H9 (cell line): ENCODE results near the gene CDYL. TPM values are rescaled to one million over a fixed set of nuclear protein-coding genes. Genes with fewer than 3 reads are reported as not detected.

Experiments used
- DNase-seq: peaks from one replicate; pipeline ENCODE4 v3.0.0-alpha.2; 2017
- H2AFZ ChIP-seq: one replicate; pipeline ENCODE4 v1.6.1; 2013; ENCODE audit warnings: mild to moderate bottlenecking, low read length, control low read depth, moderate library complexity
- H2AK5ac ChIP-seq: 2 replicates; pipeline ENCODE4 v1.6.1; 2013; ENCODE audit warnings: low read length, control low read depth, mixed read lengths; ENCODE audit not compliant: insufficient read length
- H2BK120ac ChIP-seq: one replicate; pipeline ENCODE4 v1.6.1; 2013; ENCODE audit warnings: low read depth, mild to moderate bottlenecking, low read length, control low read depth, inconsistent platforms; ENCODE audit not compliant: poor library complexity, severe bottlenecking
- H2BK12ac ChIP-seq: 2 replicates; pipeline ENCODE4 v1.6.1; 2013; ENCODE audit warnings: low read length, control low read depth, mixed read lengths, low read depth; ENCODE audit not compliant: insufficient read length
- H2BK15ac ChIP-seq: 2 replicates; pipeline ENCODE4 v1.6.1; 2013; ENCODE audit warnings: low read depth, low read length, control low read depth
- H2BK20ac ChIP-seq: one replicate; pipeline ENCODE4 v1.6.1; 2013; ENCODE audit warnings: low read depth, mild to moderate bottlenecking, low read length, control low read depth, inconsistent platforms; ENCODE audit not compliant: poor library complexity, severe bottlenecking
- H2BK5ac ChIP-seq: 2 replicates; pipeline ENCODE4 v1.6.1; 2013; ENCODE audit warnings: low read length, control low read depth, mixed read lengths; ENCODE audit not compliant: insufficient read length
- H3K14ac ChIP-seq: 2 replicates; pipeline ENCODE4 v1.6.1; 2013; ENCODE audit warnings: low read length, control low read depth; ENCODE audit not compliant: insufficient read depth
- H3K18ac ChIP-seq: 2 replicates; pipeline ENCODE4 v1.6.1; 2013; ENCODE audit warnings: low read depth, mild to moderate bottlenecking, mixed read lengths, low read length, control low read depth; ENCODE audit not compliant: insufficient read length
- H3K23ac ChIP-seq: 2 replicates; pipeline ENCODE4 v1.6.1; 2013; ENCODE audit warnings: low read length, control low read depth, mixed read lengths, low read depth; ENCODE audit not compliant: insufficient read length
- H3K23me2 ChIP-seq: 2 replicates; pipeline ENCODE4 v1.6.1; 2013; ENCODE audit warnings: low read depth, mild to moderate bottlenecking, mixed read lengths, low read length, control low read depth; ENCODE audit not compliant: insufficient read length, poor library complexity, severe bottlenecking
- H3K27ac ChIP-seq: 2 replicates; pipeline ENCODE4 v1.5.1; 2013; ENCODE audit warnings: low read length, control low read depth, mixed read lengths, low read depth; ENCODE audit not compliant: insufficient read length
- H3K27me3 ChIP-seq: 2 replicates; pipeline ENCODE4 v1.6.1; 2013; ENCODE audit warnings: low read length, control low read depth, inconsistent platforms; ENCODE audit not compliant: insufficient read depth
- H3K4ac ChIP-seq: 2 replicates; pipeline ENCODE4 v1.6.1; 2013; ENCODE audit warnings: low read depth, mild to moderate bottlenecking, control low read depth, inconsistent platforms, low read length, moderate library complexity
- H3K4me1 ChIP-seq: 2 replicates; pipeline ENCODE4 v1.6.1; 2013; ENCODE audit warnings: low read length, control low read depth, inconsistent platforms; ENCODE audit not compliant: insufficient read depth
- H3K4me2 ChIP-seq: 2 replicates; pipeline ENCODE4 v1.6.1; 2013; ENCODE audit warnings: low read length, control low read depth, mixed read lengths; ENCODE audit not compliant: insufficient read length, insufficient read depth
- H3K56ac ChIP-seq: 2 replicates; pipeline ENCODE4 v1.6.1; 2013; ENCODE audit warnings: low read depth, mild to moderate bottlenecking, mixed read lengths, low read length, control low read depth; ENCODE audit not compliant: insufficient read length
- H3K79me1 ChIP-seq: 2 replicates; pipeline ENCODE4 v1.6.1; 2013; ENCODE audit warnings: low read depth, mild to moderate bottlenecking, moderate library complexity, low read length, control low read depth, inconsistent platforms; ENCODE audit not compliant: insufficient read depth, poor library complexity, severe bottlenecking
- H3K79me2 ChIP-seq: 2 replicates; pipeline ENCODE4 v1.6.1; 2013; ENCODE audit warnings: low read length, control low read depth, inconsistent platforms; ENCODE audit not compliant: insufficient read depth
- H3K9ac ChIP-seq: 2 replicates; pipeline ENCODE4 v1.6.1; 2013; ENCODE audit warnings: low read length, control low read depth, mixed read lengths; ENCODE audit not compliant: insufficient read length; ENCODE audit errors: extremely low read depth
- H3K9me3 ChIP-seq: one replicate; pipeline ENCODE4 v1.6.1; 2013; ENCODE audit warnings: low read depth, low read length, inconsistent platforms; ENCODE audit not compliant: control insufficient read depth
- H3T11ph ChIP-seq: one replicate; pipeline ENCODE4 v1.6.1; 2013; ENCODE audit warnings: mild to moderate bottlenecking, low read length, control low read depth, inconsistent platforms
- H4K20me1 ChIP-seq: one replicate; pipeline ENCODE4 v1.6.1; 2013; ENCODE audit not compliant: control insufficient read depth, insufficient read length, insufficient read depth
- H4K5ac ChIP-seq: 2 replicates; pipeline ENCODE4 v1.6.1; 2013; ENCODE audit warnings: low read depth, mild to moderate bottlenecking, mixed read lengths, low read length, control low read depth; ENCODE audit not compliant: insufficient read length
- H4K8ac ChIP-seq: replicated peaks from 2 replicates; pipeline ENCODE4 v1.6.1; 2013; ENCODE audit warnings: low read length, control low read depth, mixed read lengths, low read depth; ENCODE audit not compliant: insufficient read length
- H4K91ac ChIP-seq: 2 replicates; pipeline ENCODE4 v1.6.1; 2013; ENCODE audit warnings: low read depth, mild to moderate bottlenecking, moderate library complexity, mixed read lengths, low read length, control low read depth; ENCODE audit not compliant: insufficient read length
- H3K27ac Mint-ChIP-seq, 3 experiments: 2 replicates in 2 of 3; 3 replicates in 1 of 3; pipeline ENCODE4 v1.8.0; 2020 to 2021; ENCODE audit warnings: mixed read lengths in 3 of 3, mild to moderate bottlenecking in 1 of 3, moderate library complexity in 1 of 3
- H3K27me3 Mint-ChIP-seq: 2 replicates; pipeline ENCODE4 v1.8.0; 2021; ENCODE audit warnings: low read depth, mild to moderate bottlenecking, moderate library complexity, mixed read lengths
- H3K36me3 Mint-ChIP-seq, 3 experiments: 2 replicates in 2 of 3; 3 replicates in 1 of 3; pipeline ENCODE4 v1.8.0; 2020 to 2021; ENCODE audit warnings: low read depth in 3 of 3, mixed read lengths in 3 of 3; ENCODE audit not compliant: insufficient read depth in 1 of 3
- H3K4me1 Mint-ChIP-seq, 2 experiments: 2 replicates each; pipeline ENCODE4 v1.8.0; 2020; ENCODE audit warnings: mixed read lengths in 2 of 2
- H3K4me3 Mint-ChIP-seq, 2 experiments: 2 replicates in 1 of 2; 3 replicates in 1 of 2; pipeline ENCODE4 v1.8.0; 2020 to 2021; ENCODE audit warnings: mild to moderate bottlenecking in 2 of 2, mixed read lengths in 2 of 2, moderate library complexity in 1 of 2
- H3K9me3 Mint-ChIP-seq, 2 experiments: 2 replicates in 1 of 2; 3 replicates in 1 of 2; pipeline ENCODE4 v1.8.0; 2020; ENCODE audit warnings: mild to moderate bottlenecking in 2 of 2, mixed read lengths in 2 of 2, moderate library complexity in 1 of 2
- CTCF ChIP-seq: fragments of 200-600 bp; sonication (generic); conservative IDR thresholded peaks from 3 replicates; pipeline ENCODE4 v1.8.0; 2021; ENCODE audit warnings: antibody characterized with exemption, mild to moderate bottlenecking
- WGBS: extraction: QIAGEN DNeasy Blood & Tissue Kit; methylation state at CpG from one replicate; pipeline ENCODE4 v1.1.7; 2013; ENCODE audit warnings: missing lambda C conversion rate, low lambda C conversion rate, mixed read lengths; ENCODE audit not compliant: insufficient read length; ENCODE audit errors: extremely low coverage; 5-methylcytosine and 5-hydroxymethylcytosine counted together
- total RNA-seq: library from RNA; stranded (reverse); gene quantifications from 2 replicates; pipeline ENCODE4 v1.2.1, GENCODE V29; 2021

CDYL gene
- total RNA-seq, 1 experiment from 2014 or later = 95.0 TPM

- no peak overlapping the region for H2BK20ac ChIP-seq
- no peak overlapping the region for H3T11ph ChIP-seq
- no peak overlapping the region for H3K18ac ChIP-seq
- no peaks in the 10 kb centered on the region for H3K9me3 ChIP-seq
- H3K27ac ChIP-seq = no peak overlapping the region
- peaks cover 36 to 40% (median 36%) of the 10 kb centered on the region in 3 experiments for H3K36me3 Mint-ChIP-seq
- no peak for TF ChIP-seq CTCF
- no peak overlapping the region for H2BK120ac ChIP-seq
- no peak overlapping the region for H3K4me2 ChIP-seq
- no peak overlapping the region for H4K91ac ChIP-seq
- H3K9ac ChIP-seq = no peak overlapping the region
- H3K14ac ChIP-seq = no peak overlapping the region
- no peak overlapping the region for H3K23ac ChIP-seq
- H3K23me2 ChIP-seq = no peaks in the 10 kb centered on the region
- no peak overlapping the region for H2BK15ac ChIP-seq
- peak overlapping the region in 2 of 3 experiments; percentile 25 to 68; a peak in 1 of 7 replicates for H3K27ac Mint-ChIP-seq
- H3K27me3 ChIP-seq = no peaks in the 10 kb centered on the region
- peaks cover 20% of the 10 kb centered on the region; the same call in 1 of the 2 replicates for H3K79me2 ChIP-seq
- no peak overlapping the region for H3K4ac ChIP-seq
- H3K56ac ChIP-seq = no peak overlapping the region
- no peak overlapping the region; a peak in 1 of 5 replicates for H3K4me3 Mint-ChIP-seq
- no peak for DNase-seq
- no peak overlapping the region for H2BK12ac ChIP-seq
- no peaks in the 10 kb centered on the region; the same call in 1 of the 2 replicates for H3K27me3 Mint-ChIP-seq
- peaks cover 18% of the 10 kb centered on the region for H3K79me1 ChIP-seq
- no peak overlapping the region for H2BK5ac ChIP-seq
- peaks cover 27 to 29% of the 10 kb centered on the region in 2 experiments for H3K4me1 Mint-ChIP-seq
- no peak overlapping the region for H2AK5ac ChIP-seq
- no peak overlapping the region for H4K8ac ChIP-seq
- no peaks in the 10 kb centered on the region for H4K20me1 ChIP-seq
- no CpG with 5 or more reads among the region's 8 CpGs for WGBS
- H4K5ac ChIP-seq = no peak overlapping the region
- H3K4me1 ChIP-seq = no peaks in the 10 kb centered on the region
- no peak overlapping the region for H2AFZ ChIP-seq
- no peaks in the 10 kb centered on the region for H3K9me3 Mint-ChIP-seq
Observed at GRCh38 chr6:4901386-4902061, 125.3 kb downstream of the CDYL start.
